HepG2 (cell line): ENCODE measurements around the gene NHSL1. TPM values are rescaled to one million over a fixed set of nuclear protein-coding genes. Genes with fewer than 3 reads are reported as not detected.

Source experiments
- ATAC-seq: fragments of 200-7000 bp; cut with Tn5 transposase; 3 replicates; pipeline ENCODE4 v1.9.1; 2020; ENCODE audit warnings: mild to moderate bottlenecking, moderate library complexity
- BruUV-seq: library from RNA; stranded (reverse); fragments of 400-500 nt; replicated peaks from 2 replicates; lab custom pipeline; 2021; lab: Mats Ljungman, UMichigan
- CTCF ChIA-PET: fragments of 300-600 bp; formaldehyde crosslinking; extraction: SDS; loops from one replicate; lab custom pipeline; 2021; ENCODE audit warnings: low total read pairs, inconsistent platforms, low intra/inter-chr PET ratio; lab: Yijun Ruan, JAX
- POLR2A ChIA-PET: fragments of 350-600 bp; sonication (Branson Sonifier 250); formaldehyde crosslinking; loops from one replicate; lab custom pipeline; 2020; ENCODE audit warnings: antibody characterized with exemption, inconsistent platforms; lab: Yijun Ruan, JAX
- DNase-seq: peaks from one replicate; pipeline ENCODE4 v3.0.0-alpha.2; 2015; ENCODE audit warnings: low spot score
- FAIRE-seq: peaks from 3 replicates; lab custom pipeline; 2011; peaks lifted over from hg19 to GRCh38; lab: Jason Lieb, UNC
- H2AFZ ChIP-seq: one replicate; pipeline ENCODE4 v1.6.1; 2011; ENCODE audit warnings: low read length, inconsistent platforms
- H3K27ac ChIP-seq: fragments of 300-600 bp; 3 replicates; pipeline ENCODE4 v1.8.0; 2011; ENCODE audit warnings: mixed run types, mild to moderate bottlenecking, mixed read lengths, low read length, inconsistent platforms; ENCODE audit not compliant: insufficient read depth; ENCODE audit errors: extremely low read length
- H3K27me3 ChIP-seq, 2 experiments: fragments of 200-600 bp in 1 of 2; 2 replicates in 1 of 2; 3 replicates in 1 of 2; pipeline versions ENCODE4 v1.6.0 to v1.8.0; 2011; ENCODE audit warnings: low read length in 2 of 2, mild to moderate bottlenecking in 2 of 2, moderate library complexity in 2 of 2, inconsistent platforms in 1 of 2; ENCODE audit not compliant: insufficient read depth in 2 of 2, control insufficient read depth in 1 of 2
- H3K36me3 ChIP-seq, 2 experiments: fragments of 200-600 bp in 1 of 2; replicated peaks in 1 of 2; 2 replicates in 1 of 2; 3 replicates in 1 of 2; pipeline versions ENCODE4 v1.5.1 to v1.8.0; 2011; ENCODE audit warnings: low read length in 2 of 2, inconsistent platforms in 1 of 2; ENCODE audit not compliant: insufficient read depth in 2 of 2, control insufficient read depth in 1 of 2
- H3K4me1 ChIP-seq: 2 replicates; pipeline ENCODE4 v1.5.1; 2012; ENCODE audit warnings: low read length, inconsistent platforms; ENCODE audit not compliant: insufficient read depth
- H3K4me2 ChIP-seq: 2 replicates; pipeline ENCODE4 v1.6.0; 2011; ENCODE audit warnings: low read depth, low read length, inconsistent platforms
- H3K4me3 ChIP-seq, 3 experiments: fragments of 200-600 bp in 1 of 3; sonication (generic), shearing (Covaris generic) in 1 of 3; replicated peaks in 1 of 3; 2 replicates each; pipeline ENCODE4 v1.5.1; 2011 to 2016; ENCODE audit warnings: low read length in 3 of 3, inconsistent platforms in 2 of 3, low read depth in 2 of 3, mild to moderate bottlenecking in 2 of 3, control low read depth in 1 of 3, mixed read lengths in 1 of 3; ENCODE audit not compliant: insufficient read depth in 1 of 3
- H3K79me2 ChIP-seq: one replicate; pipeline ENCODE4 v1.6.1; 2011; ENCODE audit warnings: low read length, inconsistent platforms; ENCODE audit not compliant: insufficient read depth
- H3K9ac ChIP-seq: 2 replicates; pipeline ENCODE4 v1.6.0; 2011; ENCODE audit warnings: mild to moderate bottlenecking, low read depth, low read length, inconsistent platforms; ENCODE audit not compliant: insufficient read depth
- H3K9me3 ChIP-seq: 2 replicates; pipeline ENCODE4 v1.5.1; 2012; ENCODE audit warnings: mild to moderate bottlenecking, low read length
- H4K20me1 ChIP-seq: 2 replicates; pipeline ENCODE4 v1.6.0; 2011; ENCODE audit warnings: inconsistent platforms, mild to moderate bottlenecking, low read length, moderate library complexity; ENCODE audit not compliant: insufficient read depth
- ATF2 ChIP-seq: sonication (generic); formaldehyde crosslinking; IDR thresholded peaks from 2 replicates; pipeline ENCODE4 v1.4.0; 2020; ENCODE audit warnings: missing genetic modification reagents
- HMG20A ChIP-seq: IDR thresholded peaks from 2 replicates; pipeline ENCODE4 v1.6.1; 2016; ENCODE audit warnings: borderline replicate concordance
- MEIS1 ChIP-seq: sonication (generic); formaldehyde crosslinking; IDR thresholded peaks from 2 replicates; pipeline ENCODE4 v1.9.0; 2021; ENCODE audit warnings: mild to moderate bottlenecking, missing genetic modification reagents, moderate library complexity, borderline replicate concordance
- TEF ChIP-seq: sonication (generic); formaldehyde crosslinking; IDR thresholded peaks from 2 replicates; pipeline ENCODE4 v1.5.0; 2020; ENCODE audit warnings: missing genetic modification reagents
- ZSCAN31 ChIP-seq: sonication (generic); formaldehyde crosslinking; IDR thresholded peaks from 2 replicates; pipeline ENCODE4 v1.5.0; 2020; ENCODE audit warnings: low read depth, mild to moderate bottlenecking, missing genetic modification reagents
- in situ Hi-C: cut with HindIII; loops from 2 replicates; pipeline ENCODE4 v1.10.0; 2017; ENCODE audit warnings: low pct_unique_long_range_greater_than_20kb; ENCODE audit not compliant: extremely low pct_ligation_motif_present
- intact Hi-C: fragments of 100-400 bp; cut with micrococcal nuclease; formaldehyde crosslinking; loops from one replicate; pipeline ENCODE4 v1.10.0; 2022; ENCODE audit not compliant: unreplicated experiment
- polyA plus RNA-seq, 8 experiments: library from polyadenylated mRNA; depleted of rRNA in 3 of 8; stranded (reverse) in 7 of 8; unstranded in 1 of 8; fragments of >200 nt; fragmentation: Illumina TruSeq in 4 of 8; extraction: Trizol in 4 of 8; gene quantifications; 2 replicates each; pipeline versions ENCODE4 v1.2.1 to v1.2.3, GENCODE V29; 2011 to 2016; ENCODE audit warnings: low read depth in 4 of 8, missing spikeins in 1 of 8, mixed read lengths in 1 of 8; ENCODE audit not compliant: insufficient read depth in 1 of 8
- total RNA-seq, 5 experiments: library from RNA; depleted of rRNA; stranded (reverse); fragments of >200 nt; fragmentation: Illumina TruSeq; extraction: Trizol; gene quantifications; 2 replicates each; pipeline ENCODE4 v1.2.3, GENCODE V29; 2016; ENCODE audit warnings: low read depth in 1 of 5
- TF ChIP-seq, protein P1 (sequence below): sonication (generic); formaldehyde crosslinking; IDR thresholded peaks from 2 replicates; pipeline ENCODE4 v1.8.0; 2022; ENCODE audit warnings: mild to moderate bottlenecking, missing genetic modification reagents, moderate library complexity
- TF ChIP-seq, protein P2 (sequence below), 2 experiments: sonication (generic) in 1 of 2; formaldehyde crosslinking in 1 of 2; IDR thresholded peaks; 2 replicates each; pipeline versions ENCODE4 v1.6.1 to v1.9.0; 2014 to 2022; ENCODE audit warnings: antibody characterized with exemption in 1 of 2, borderline replicate concordance in 1 of 2, inconsistent platforms in 1 of 2, low read depth in 1 of 2, missing genetic modification reagents in 1 of 2
- TF ChIP-seq, protein P3 (sequence below): sonication (generic); formaldehyde crosslinking; IDR thresholded peaks from 2 replicates; pipeline ENCODE4 v1.5.0; 2020; ENCODE audit warnings: mild to moderate bottlenecking, missing genetic modification reagents
- TF ChIP-seq, protein P4 (sequence below): sonication (generic); formaldehyde crosslinking; IDR thresholded peaks from 2 replicates; pipeline ENCODE4 v1.4.0; 2020; ENCODE audit warnings: mild to moderate bottlenecking, missing genetic modification reagents

NHSL1 gene
- total and polyA plus RNA-seq, 2 of the 13 experiments (the other 11 are each of a cell fraction or from before 2014, with no cell fraction given), result 24.9 to 53.6 TPM

GRCh38 chr6:138377042-138377441 is 122.3 kb downstream of the NHSL1 start:
- CTCF ChIA-PET, result no interaction called here

More at GRCh38 chr6:138377042-138377441, 122.3 kb downstream of the NHSL1 start:
- H4K20me1 ChIP-seq, result no peaks in the 10 kb centered on the region
- H3K4me3 ChIP-seq, result no peak overlapping the region
- in situ Hi-C loops (no loop called here), intact Hi-C loops (no loop called here)
- no peaks in the 10 kb centered on the region for H3K27me3 ChIP-seq
- no peak for ATAC-seq
- no peaks in the 10 kb centered on the region for H3K36me3 ChIP-seq
- no TSS peak for BruUV-seq
- POLR2A ChIA-PET, result no interaction called here
- no peak overlapping the region for H3K9ac ChIP-seq
- H3K79me2 ChIP-seq, result no peaks in the 10 kb centered on the region
- TF ChIP-seq HMG20A (CRISPR knock-in tag) (no peak), MEIS1 (CRISPR knock-in tag) (no peak), ATF2 (CRISPR knock-in tag) (no peak), ZSCAN31 (no peak), TEF (no peak)
- TF ChIP-seq, protein P1, sequence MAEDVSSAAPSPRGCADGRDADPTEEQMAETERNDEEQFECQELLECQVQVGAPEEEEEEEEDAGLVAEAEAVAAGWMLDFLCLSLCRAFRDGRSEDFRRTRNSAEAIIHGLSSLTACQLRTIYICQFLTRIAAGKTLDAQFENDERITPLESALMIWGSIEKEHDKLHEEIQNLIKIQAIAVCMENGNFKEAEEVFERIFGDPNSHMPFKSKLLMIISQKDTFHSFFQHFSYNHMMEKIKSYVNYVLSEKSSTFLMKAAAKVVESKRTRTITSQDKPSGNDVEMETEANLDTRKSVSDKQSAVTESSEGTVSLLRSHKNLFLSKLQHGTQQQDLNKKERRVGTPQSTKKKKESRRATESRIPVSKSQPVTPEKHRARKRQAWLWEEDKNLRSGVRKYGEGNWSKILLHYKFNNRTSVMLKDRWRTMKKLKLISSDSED (CRISPR knock-in tag), result no peak
- TF ChIP-seq, protein P2, sequence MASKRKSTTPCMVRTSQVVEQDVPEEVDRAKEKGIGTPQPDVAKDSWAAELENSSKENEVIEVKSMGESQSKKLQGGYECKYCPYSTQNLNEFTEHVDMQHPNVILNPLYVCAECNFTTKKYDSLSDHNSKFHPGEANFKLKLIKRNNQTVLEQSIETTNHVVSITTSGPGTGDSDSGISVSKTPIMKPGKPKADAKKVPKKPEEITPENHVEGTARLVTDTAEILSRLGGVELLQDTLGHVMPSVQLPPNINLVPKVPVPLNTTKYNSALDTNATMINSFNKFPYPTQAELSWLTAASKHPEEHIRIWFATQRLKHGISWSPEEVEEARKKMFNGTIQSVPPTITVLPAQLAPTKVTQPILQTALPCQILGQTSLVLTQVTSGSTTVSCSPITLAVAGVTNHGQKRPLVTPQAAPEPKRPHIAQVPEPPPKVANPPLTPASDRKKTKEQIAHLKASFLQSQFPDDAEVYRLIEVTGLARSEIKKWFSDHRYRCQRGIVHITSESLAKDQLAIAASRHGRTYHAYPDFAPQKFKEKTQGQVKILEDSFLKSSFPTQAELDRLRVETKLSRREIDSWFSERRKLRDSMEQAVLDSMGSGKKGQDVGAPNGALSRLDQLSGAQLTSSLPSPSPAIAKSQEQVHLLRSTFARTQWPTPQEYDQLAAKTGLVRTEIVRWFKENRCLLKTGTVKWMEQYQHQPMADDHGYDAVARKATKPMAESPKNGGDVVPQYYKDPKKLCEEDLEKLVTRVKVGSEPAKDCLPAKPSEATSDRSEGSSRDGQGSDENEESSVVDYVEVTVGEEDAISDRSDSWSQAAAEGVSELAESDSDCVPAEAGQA (IDR thresholded peaks at IDR 0.05; ENCODE audit: low read depth), result no peak
- TF ChIP-seq, protein P2 (CRISPR knock-in tag; IDR thresholded peaks at IDR 0.05; ENCODE audit: borderline replicate concordance), result no peak
- TF ChIP-seq, protein P3, sequence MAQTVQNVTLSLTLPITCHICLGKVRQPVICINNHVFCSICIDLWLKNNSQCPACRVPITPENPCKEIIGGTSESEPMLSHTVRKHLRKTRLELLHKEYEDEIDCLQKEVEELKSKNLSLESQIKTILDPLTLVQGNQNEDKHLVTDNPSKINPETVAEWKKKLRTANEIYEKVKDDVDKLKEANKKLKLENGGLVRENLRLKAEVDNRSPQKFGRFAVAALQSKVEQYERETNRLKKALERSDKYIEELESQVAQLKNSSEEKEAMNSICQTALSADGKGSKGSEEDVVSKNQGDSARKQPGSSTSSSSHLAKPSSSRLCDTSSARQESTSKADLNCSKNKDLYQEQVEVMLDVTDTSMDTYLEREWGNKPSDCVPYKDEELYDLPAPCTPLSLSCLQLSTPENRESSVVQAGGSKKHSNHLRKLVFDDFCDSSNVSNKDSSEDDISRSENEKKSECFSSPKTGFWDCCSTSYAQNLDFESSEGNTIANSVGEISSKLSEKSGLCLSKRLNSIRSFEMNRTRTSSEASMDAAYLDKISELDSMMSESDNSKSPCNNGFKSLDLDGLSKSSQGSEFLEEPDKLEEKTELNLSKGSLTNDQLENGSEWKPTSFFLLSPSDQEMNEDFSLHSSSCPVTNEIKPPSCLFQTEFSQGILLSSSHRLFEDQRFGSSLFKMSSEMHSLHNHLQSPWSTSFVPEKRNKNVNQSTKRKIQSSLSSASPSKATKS (CRISPR knock-in tag), result no peak
- TF ChIP-seq, protein P4, sequence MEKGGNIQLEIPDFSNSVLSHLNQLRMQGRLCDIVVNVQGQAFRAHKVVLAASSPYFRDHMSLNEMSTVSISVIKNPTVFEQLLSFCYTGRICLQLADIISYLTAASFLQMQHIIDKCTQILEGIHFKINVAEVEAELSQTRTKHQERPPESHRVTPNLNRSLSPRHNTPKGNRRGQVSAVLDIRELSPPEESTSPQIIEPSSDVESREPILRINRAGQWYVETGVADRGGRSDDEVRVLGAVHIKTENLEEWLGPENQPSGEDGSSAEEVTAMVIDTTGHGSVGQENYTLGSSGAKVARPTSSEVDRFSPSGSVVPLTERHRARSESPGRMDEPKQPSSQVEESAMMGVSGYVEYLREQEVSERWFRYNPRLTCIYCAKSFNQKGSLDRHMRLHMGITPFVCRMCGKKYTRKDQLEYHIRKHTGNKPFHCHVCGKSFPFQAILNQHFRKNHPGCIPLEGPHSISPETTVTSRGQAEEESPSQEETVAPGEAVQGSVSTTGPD (CRISPR knock-in tag), result no peak
- no peak for DNase-seq
- H3K4me2 ChIP-seq, result no peak overlapping the region
- H2AFZ ChIP-seq, result no peak overlapping the region
- H3K4me1 ChIP-seq, result peaks cover under 1% of the 10 kb centered on the region; the same call in 1 of the 2 replicates
- H3K27ac ChIP-seq, result no peak overlapping the region
- FAIRE-seq, result no peak
- no peaks in the 10 kb centered on the region for H3K9me3 ChIP-seq
